Measurements from ENCODE around the gene BICDL2. TPM values are rescaled to one million over a fixed set of nuclear protein-coding genes. Genes with fewer than 3 reads are reported as not detected.

The BICDL2 gene
- total RNA-seq, 1 donor from 2014 or later, result not detected

Other genes with a start within 250 kb of the BICDL2 start
- gene PRSS33, start 249.4 kb downstream of the BICDL2 start, total RNA-seq, result 15.4 TPM
- not detected for gene PRSS41, start 238.5 kb downstream of the BICDL2 start, total RNA-seq
- not detected for gene PRSS21, start 219.7 kb downstream of the BICDL2 start, total RNA-seq
- not detected for gene ZG16B, start 206.6 kb downstream of the BICDL2 start, total RNA-seq
- not detected for gene PRSS22, start 178.8 kb downstream of the BICDL2 start, total RNA-seq
- gene FLYWCH2, start 153.7 kb downstream of the BICDL2 start, total RNA-seq, result 109 TPM
- gene FLYWCH1, start 125.0 kb downstream of the BICDL2 start, total RNA-seq, result 74.3 TPM
- not detected for gene KREMEN2, start 72.7 kb downstream of the BICDL2 start, total RNA-seq
- 9.2 TPM for gene PAQR4, start 67.6 kb downstream of the BICDL2 start, total RNA-seq
- gene PKMYT1, start 56.5 kb downstream of the BICDL2 start, total RNA-seq, result not detected
- not detected for gene CLDN9, start 24.0 kb downstream of the BICDL2 start, total RNA-seq
- gene CLDN6, start 18.8 kb downstream of the BICDL2 start, total RNA-seq, result not detected
- gene TNFRSF12A, start 16.6 kb downstream of the BICDL2 start, total RNA-seq, result 914 TPM
- 50.8 TPM for gene HCFC1R1, start 13.0 kb downstream of the BICDL2 start, total RNA-seq
- 32.6 TPM for gene THOC6, start 12.9 kb downstream of the BICDL2 start, total RNA-seq
- 0.21 TPM for gene MMP25, start 9.6 kb upstream of the BICDL2 start, total RNA-seq
- 139 TPM for gene IL32, start 28.7 kb upstream of the BICDL2 start, total RNA-seq
- not detected for gene ZSCAN10, start 62.4 kb upstream of the BICDL2 start, total RNA-seq
- 49.8 TPM for gene ZNF205, start 75.6 kb upstream of the BICDL2 start, total RNA-seq
- 25.3 TPM for gene ZNF213, start 98.1 kb upstream of the BICDL2 start, total RNA-seq
- gene OR1F1, start 151.3 kb upstream of the BICDL2 start, total RNA-seq, result not detected
- 14.6 TPM for gene ZNF200, start 198.2 kb upstream of the BICDL2 start, total RNA-seq
- 1.1 TPM for gene MEFV, start 219.7 kb upstream of the BICDL2 start, total RNA-seq
- gene ZNF263, start 246.5 kb upstream of the BICDL2 start, total RNA-seq, result 61.8 TPM

All from ascending aorta (tissue), 1 donor.